Stomach (tissue), 4 donors: Measurements from ENCODE around the gene HTATSF1.

Source experiments
- EP300 ChIP-seq: sonication (generic); formaldehyde crosslinking; IDR thresholded peaks from one replicate; pipeline ENCODE4 v1.6.1; 2017; ENCODE audit warnings: antibody characterized with exemption
- POLR2A ChIP-seq, 4 donors: fragments of 450-650 bp; IDR thresholded peaks; one replicate each; pipeline ENCODE4 v1.6.1; 2016; ENCODE audit warnings: antibody characterized with exemption in 4 of 4, control low read depth in 2 of 4, mild to moderate bottlenecking in 1 of 4, moderate library complexity in 1 of 4
- POLR2AphosphoS5 ChIP-seq, 3 donors: sonication (generic); formaldehyde crosslinking; IDR thresholded peaks; one replicate each; pipeline ENCODE4 v1.6.1; 2016; ENCODE audit warnings: antibody characterized with exemption in 3 of 3
- TF ChIP-seq, protein P1 (sequence below), 7 experiments: fragments of 450-650 bp in 4 of 7; fragments of 200-600 bp in 3 of 7; sonication (generic) in 3 of 7; IDR thresholded peaks; one replicate each; pipeline ENCODE4 v1.5.1; 2016 to 2019; ENCODE audit warnings: antibody characterized with exemption in 7 of 7, control low read depth in 2 of 7, mild to moderate bottlenecking in 1 of 7

DNA sequence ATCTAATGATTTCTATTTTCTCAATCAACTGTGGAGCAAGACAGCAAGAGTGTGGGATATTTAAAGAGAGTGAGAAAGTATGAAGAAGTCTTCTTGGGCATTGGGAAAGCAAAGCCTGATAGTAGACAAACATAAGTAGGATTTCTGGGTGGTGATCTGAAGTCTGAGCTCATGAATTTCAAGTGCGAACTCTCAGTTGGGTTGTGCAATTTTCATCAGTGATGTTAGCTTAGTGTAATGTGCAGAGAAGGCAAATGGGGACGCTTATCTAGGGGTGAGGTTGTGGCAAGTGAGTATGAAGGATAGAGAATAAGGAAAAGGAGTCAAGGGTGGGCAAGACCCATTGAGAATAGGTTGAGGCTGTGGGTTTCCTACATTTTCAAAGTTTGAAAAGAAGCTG is 58.3 kb downstream of the HTATSF1 start:
- TF ChIP-seq POLR2A (IDR thresholded peaks at IDR 0.05), result no peak
- TF ChIP-seq, protein P1, sequence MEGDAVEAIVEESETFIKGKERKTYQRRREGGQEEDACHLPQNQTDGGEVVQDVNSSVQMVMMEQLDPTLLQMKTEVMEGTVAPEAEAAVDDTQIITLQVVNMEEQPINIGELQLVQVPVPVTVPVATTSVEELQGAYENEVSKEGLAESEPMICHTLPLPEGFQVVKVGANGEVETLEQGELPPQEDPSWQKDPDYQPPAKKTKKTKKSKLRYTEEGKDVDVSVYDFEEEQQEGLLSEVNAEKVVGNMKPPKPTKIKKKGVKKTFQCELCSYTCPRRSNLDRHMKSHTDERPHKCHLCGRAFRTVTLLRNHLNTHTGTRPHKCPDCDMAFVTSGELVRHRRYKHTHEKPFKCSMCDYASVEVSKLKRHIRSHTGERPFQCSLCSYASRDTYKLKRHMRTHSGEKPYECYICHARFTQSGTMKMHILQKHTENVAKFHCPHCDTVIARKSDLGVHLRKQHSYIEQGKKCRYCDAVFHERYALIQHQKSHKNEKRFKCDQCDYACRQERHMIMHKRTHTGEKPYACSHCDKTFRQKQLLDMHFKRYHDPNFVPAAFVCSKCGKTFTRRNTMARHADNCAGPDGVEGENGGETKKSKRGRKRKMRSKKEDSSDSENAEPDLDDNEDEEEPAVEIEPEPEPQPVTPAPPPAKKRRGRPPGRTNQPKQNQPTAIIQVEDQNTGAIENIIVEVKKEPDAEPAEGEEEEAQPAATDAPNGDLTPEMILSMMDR (IDR thresholded peaks at IDR 0.05), result no peak
- no peak for TF ChIP-seq POLR2AphosphoS5 (IDR thresholded peaks at IDR 0.05)
- no peak for TF ChIP-seq EP300
